Right atrium auricular region (tissue), 2 donors: ENCODE data around the gene IL17RE. TPM values are rescaled to one million over a fixed set of nuclear protein-coding genes. Genes with fewer than 3 reads are reported as not detected.
A peak's percentile ranks its signal among the peaks of the same experiment; 100 is the strongest.

Experiments used
- DNase-seq: peaks from one replicate; pipeline ENCODE4 v3.0.0-alpha.2; 2019; ENCODE audit warnings: low spot score
- H3K27ac ChIP-seq, 2 donors: fragments of 200-600 bp; sonication (generic); 1 replicate in 1 of 2; 2 replicates in 1 of 2; pipeline ENCODE4 v1.5.1; 2016 to 2019
- H3K27me3 ChIP-seq, 2 donors: fragments of 200-600 bp; sonication (generic); one replicate each; pipeline versions ENCODE4 v1.5.1 to v1.6.0; 2017 to 2019
- H3K36me3 ChIP-seq: fragments of 200-600 bp; sonication (generic); one replicate; pipeline ENCODE4 v1.5.1; 2016
- H3K4me1 ChIP-seq, 2 donors: fragments of 200-600 bp; sonication (generic); one replicate each; pipeline versions ENCODE4 v1.5.1 to v1.6.0; 2017 to 2019
- H3K4me3 ChIP-seq, 2 donors: fragments of 200-600 bp; sonication (generic); 1 replicate in 1 of 2; 2 replicates in 1 of 2; pipeline ENCODE4 v1.5.1; 2017 to 2019; ENCODE audit warnings: mild to moderate bottlenecking in 1 of 2, moderate library complexity in 1 of 2
- H3K9me3 ChIP-seq, 2 donors: fragments of 200-600 bp; sonication (generic); one replicate each; pipeline ENCODE4 v1.5.1; 2019
- total RNA-seq, 2 donors: library from RNA; depleted of rRNA; stranded (reverse); fragments of >200 nt; gene quantifications; one replicate each; pipeline ENCODE4 v1.1.0, GENCODE V29; 2016
- TF ChIP-seq, protein P1 (sequence below), 2 donors: fragments of 200-600 bp; sonication (generic); IDR thresholded peaks; one replicate each; pipeline ENCODE4 v1.5.1; 2019; ENCODE audit warnings: antibody characterized with exemption in 2 of 2

IL17RE gene
- total RNA-seq, 2 donors from 2014 or later: 0.89 to 2.6 TPM

- Histone ChIP-seq H3K9me3 (no peaks in the 10 kb centered on the region), H3K27ac (no peak overlapping the region), H3K36me3 (peaks cover 25% of the 10 kb centered on the region), H3K4me1 (peaks cover 0 to 22% of the 10 kb centered on the region in 2 donors), H3K4me3 (no peak overlapping the region), H3K27me3 (no peaks in the 10 kb centered on the region)
- DNase-seq: no peak
- TF ChIP-seq, protein P1, sequence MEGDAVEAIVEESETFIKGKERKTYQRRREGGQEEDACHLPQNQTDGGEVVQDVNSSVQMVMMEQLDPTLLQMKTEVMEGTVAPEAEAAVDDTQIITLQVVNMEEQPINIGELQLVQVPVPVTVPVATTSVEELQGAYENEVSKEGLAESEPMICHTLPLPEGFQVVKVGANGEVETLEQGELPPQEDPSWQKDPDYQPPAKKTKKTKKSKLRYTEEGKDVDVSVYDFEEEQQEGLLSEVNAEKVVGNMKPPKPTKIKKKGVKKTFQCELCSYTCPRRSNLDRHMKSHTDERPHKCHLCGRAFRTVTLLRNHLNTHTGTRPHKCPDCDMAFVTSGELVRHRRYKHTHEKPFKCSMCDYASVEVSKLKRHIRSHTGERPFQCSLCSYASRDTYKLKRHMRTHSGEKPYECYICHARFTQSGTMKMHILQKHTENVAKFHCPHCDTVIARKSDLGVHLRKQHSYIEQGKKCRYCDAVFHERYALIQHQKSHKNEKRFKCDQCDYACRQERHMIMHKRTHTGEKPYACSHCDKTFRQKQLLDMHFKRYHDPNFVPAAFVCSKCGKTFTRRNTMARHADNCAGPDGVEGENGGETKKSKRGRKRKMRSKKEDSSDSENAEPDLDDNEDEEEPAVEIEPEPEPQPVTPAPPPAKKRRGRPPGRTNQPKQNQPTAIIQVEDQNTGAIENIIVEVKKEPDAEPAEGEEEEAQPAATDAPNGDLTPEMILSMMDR (IDR thresholded peaks at IDR 0.05): no peak
Measured at GRCh38 chr3:9942934-9943690, 40.5 kb downstream of the IL17RE start.

DNA sequence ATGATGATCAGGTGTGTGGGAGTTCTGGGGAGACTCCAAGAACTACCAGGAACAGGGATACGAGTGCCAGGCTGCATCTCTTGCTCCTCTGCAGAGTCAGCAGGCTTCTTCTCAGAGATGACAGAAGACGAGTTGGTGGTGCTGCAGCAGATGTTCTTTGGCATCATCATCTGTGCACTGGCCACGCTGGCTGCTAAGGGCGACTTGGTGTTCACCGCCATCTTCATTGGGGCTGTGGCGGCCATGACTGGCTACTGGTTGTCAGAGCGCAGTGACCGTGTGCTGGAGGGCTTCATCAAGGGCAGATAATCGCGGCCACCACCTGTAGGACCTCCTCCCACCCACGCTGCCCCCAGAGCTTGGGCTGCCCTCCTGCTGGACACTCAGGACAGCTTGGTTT is 41.6 kb downstream of the IL17RE start:
- Histone ChIP-seq H3K9me3 (no peaks in the 10 kb centered on the region), H3K4me3 (no peak overlapping the region), H3K36me3 (peaks cover 21% of the 10 kb centered on the region), H3K4me1 (peaks cover 0 to 22% of the 10 kb centered on the region in 2 donors), H3K27me3 (no peaks in the 10 kb centered on the region), H3K27ac (no peak overlapping the region)
- no peak for DNase-seq
- TF ChIP-seq, protein P1 (IDR thresholded peaks at IDR 0.05): no peak

DNA sequence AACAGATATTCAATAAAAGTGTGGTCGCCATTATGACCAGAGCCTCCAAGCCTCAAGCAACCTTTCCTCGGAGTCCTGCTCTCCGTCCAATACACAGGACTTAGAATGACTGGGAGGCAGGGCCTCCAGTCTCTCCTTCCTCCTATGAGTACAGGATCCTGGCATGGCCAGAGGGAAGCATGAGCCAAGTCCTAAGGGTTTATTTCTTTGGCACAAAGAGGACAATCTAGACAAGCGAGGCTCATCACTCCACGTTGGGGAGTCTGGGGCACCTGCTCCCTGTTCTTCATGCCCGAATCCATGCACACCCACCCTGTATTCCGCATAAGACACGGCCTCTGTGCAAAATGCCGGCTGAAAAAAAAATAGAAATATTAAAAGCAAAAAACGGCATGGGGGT is 42.7 kb downstream of the IL17RE start:
- Histone ChIP-seq H3K4me3 (no peak overlapping the region), H3K27me3 (no peaks in the 10 kb centered on the region), H3K4me1 (peaks cover 0 to 22% of the 10 kb centered on the region in 2 donors), H3K36me3 (peaks cover 21% of the 10 kb centered on the region), H3K27ac (no peak overlapping the region), H3K9me3 (no peaks in the 10 kb centered on the region)
- no peak for DNase-seq
- TF ChIP-seq, protein P1 (IDR thresholded peaks at IDR 0.05): no peak

DNA sequence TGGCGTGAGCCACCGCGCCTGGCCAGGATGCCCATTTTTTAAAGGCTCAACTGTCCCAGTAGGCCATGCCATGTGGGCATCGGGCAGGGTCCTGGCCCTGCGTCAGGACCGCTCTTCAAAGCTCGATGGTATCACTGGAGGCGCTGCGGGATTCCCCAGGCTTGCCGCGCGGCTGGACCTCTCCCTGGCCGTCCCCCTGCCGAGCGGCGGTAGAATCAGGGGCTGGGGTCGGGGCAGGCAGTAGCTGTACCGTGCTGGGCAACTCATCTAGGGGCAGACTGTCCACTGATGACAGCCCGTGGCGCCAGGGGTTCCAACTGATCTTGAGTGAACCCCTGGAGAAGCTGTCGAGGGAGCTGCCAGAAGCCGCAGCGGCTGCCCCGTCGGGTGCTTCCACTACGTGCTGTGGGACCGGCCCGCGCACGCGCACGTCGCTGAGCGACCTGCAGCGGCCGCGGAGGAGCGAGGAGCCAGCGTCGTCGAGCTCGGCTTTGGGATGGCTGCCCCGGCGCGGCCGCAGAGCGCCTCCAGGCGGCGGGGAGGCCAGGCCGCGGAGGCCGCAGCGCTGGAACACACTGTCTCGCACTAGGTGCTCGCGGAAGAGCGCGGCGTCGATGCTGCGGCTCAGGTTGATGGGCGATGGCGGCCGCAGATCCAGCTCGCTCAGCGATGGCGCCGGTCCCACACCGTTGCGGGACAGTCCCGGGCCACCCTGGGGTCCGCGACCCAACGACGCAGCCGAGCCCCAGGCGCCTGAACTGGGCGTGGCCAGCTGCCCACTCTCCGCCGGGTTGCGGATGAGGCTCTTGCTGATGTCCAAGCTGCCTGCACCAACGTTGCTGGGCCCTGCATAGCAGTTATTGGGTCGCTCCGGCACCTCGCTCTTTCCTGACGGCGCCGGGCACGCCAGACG is 43.7 kb downstream of the IL17RE start:
- TF ChIP-seq, protein P1 (IDR thresholded peaks at IDR 0.05): peak; percentile 43 to 85
- H3K36me3 ChIP-seq: peaks cover 13% of the 10 kb centered on the region
- H3K4me3 ChIP-seq: peak overlapping the region; percentile 45 to 69
- no peaks in the 10 kb centered on the region for H3K27me3 ChIP-seq
- peaks cover 0 to 24% of the 10 kb centered on the region in 2 donors for H3K4me1 ChIP-seq
- DNase-seq: peak; percentile 87
- peak overlapping the region; percentile 88 to 89 for H3K27ac ChIP-seq
- H3K9me3 ChIP-seq: no peaks in the 10 kb centered on the region

- TF ChIP-seq, protein P1 (IDR thresholded peaks at IDR 0.05): peak; percentile 41 to 63
- peak; percentile 76 for DNase-seq
- H3K4me1 ChIP-seq: peaks cover 0 to 33% of the 10 kb centered on the region in 2 donors
- peak overlapping the region; percentile 45 to 69 for H3K4me3 ChIP-seq
- H3K27ac ChIP-seq: peak overlapping the region; percentile 88 to 89
- no peaks in the 10 kb centered on the region for H3K27me3 ChIP-seq
- no peaks in the 10 kb centered on the region for H3K9me3 ChIP-seq
- H3K36me3 ChIP-seq: peaks cover 9% of the 10 kb centered on the region
Measured at GRCh38 chr3:9947025-9947995, 44.7 kb downstream of the IL17RE start.
